ENCODE results near the gene GIN1.

DNA sequence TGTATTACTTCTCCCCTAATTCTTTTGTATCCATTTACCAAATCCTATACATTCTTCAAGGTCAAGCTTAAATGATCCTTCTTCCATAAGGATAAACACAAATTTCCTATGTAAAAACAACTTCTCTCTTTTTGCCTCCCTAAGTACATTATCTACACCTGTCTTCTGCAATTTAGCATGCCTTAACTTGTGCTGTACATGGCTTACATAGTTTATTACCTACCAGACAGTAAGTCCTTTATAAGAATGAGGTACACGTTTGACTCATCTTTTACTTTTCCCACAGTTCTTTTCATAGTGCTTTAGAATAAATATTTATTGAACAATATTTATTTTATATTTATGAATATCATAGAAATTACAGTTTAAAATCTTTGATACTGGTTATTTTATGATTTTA lies 33.4 kb downstream of the GIN1 start:
- TF ChIP-seq, protein P1, sequence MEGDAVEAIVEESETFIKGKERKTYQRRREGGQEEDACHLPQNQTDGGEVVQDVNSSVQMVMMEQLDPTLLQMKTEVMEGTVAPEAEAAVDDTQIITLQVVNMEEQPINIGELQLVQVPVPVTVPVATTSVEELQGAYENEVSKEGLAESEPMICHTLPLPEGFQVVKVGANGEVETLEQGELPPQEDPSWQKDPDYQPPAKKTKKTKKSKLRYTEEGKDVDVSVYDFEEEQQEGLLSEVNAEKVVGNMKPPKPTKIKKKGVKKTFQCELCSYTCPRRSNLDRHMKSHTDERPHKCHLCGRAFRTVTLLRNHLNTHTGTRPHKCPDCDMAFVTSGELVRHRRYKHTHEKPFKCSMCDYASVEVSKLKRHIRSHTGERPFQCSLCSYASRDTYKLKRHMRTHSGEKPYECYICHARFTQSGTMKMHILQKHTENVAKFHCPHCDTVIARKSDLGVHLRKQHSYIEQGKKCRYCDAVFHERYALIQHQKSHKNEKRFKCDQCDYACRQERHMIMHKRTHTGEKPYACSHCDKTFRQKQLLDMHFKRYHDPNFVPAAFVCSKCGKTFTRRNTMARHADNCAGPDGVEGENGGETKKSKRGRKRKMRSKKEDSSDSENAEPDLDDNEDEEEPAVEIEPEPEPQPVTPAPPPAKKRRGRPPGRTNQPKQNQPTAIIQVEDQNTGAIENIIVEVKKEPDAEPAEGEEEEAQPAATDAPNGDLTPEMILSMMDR (IDR thresholded peaks at IDR 0.05), result no peak
- TF ChIP-seq POLR2A (IDR thresholded peaks at IDR 0.05), result no peak

Measured in Peyer's patch (tissue), 4 donors.